ENCODE measurements around the gene DLG2.

- TF ChIP-seq EZH2phosphoT487 (IDR thresholded peaks at IDR 0.05; ENCODE audit: low read length) (no peak), CTCF (IDR thresholded peaks at IDR 0.05; ENCODE audit: low read length) (no peak)
Measured at GRCh38 chr11:84255483-84255882, 1371.7 kb downstream of the DLG2 start.

Measured in MM.1S (cell line).